ENCODE data around the gene SHANK3. TPM values are rescaled to one million over a fixed set of nuclear protein-coding genes. Genes with fewer than 3 reads are reported as not detected.

Gene SHANK3
- total and polyA plus RNA-seq, 2 of the 4 experiments (the other 2 are of a cell fraction) = 0.18 to 1.5 TPM

- H2BK120ac ChIP-seq (ENCODE audit: low read depth, low read length) = no peak overlapping the region
- no TSS peak for BruUV-seq (replicated peaks)
- in situ Hi-C loops (cut with MboI; ENCODE audit: low sequenced_read_pairs) (no loop called here), dilution Hi-C loops (cut with HindIII; ENCODE audit: low sequenced_read_pairs, unreplicated experiment) (no loop called here), intact Hi-C loops (cut with micrococcal nuclease) (no loop called here)
- DNase-seq (no peak), ATAC-seq (ENCODE audit: low read depth) (no peak)
- H3K9ac ChIP-seq (ENCODE audit: low read depth, low read length) = no peak overlapping the region
- no peak overlapping the region for H2AFZ ChIP-seq (replicated peaks; ENCODE audit: low read length, poor library complexity)
- no peak overlapping the region for H2BK5ac ChIP-seq (ENCODE audit: low read depth, low read length, poor library complexity, severe bottlenecking)
- TF ChIP-seq CHD1 (IDR thresholded peaks at IDR 0.05; ENCODE audit: low read depth, low read length) (no peak), RCOR1 (IDR thresholded peaks at IDR 0.05; ENCODE audit: insufficient replicate concordance, low read length) (no peak), FOS (IDR thresholded peaks at IDR 0.05; ENCODE audit: low read depth, low read length) (no peak), POLR2A (IDR thresholded peaks at IDR 0.05; ENCODE audit: low read depth, low read length) (no peak), CEBPB (IDR thresholded peaks at IDR 0.05; ENCODE audit: low read depth, low read length) (no peak), RFX5 (IDR thresholded peaks at IDR 0.05; ENCODE audit: low read depth, low read length) (no peak), USF2 (IDR thresholded peaks at IDR 0.05; ENCODE audit: low read depth, low read length) (no peak), MAFK (IDR thresholded peaks at IDR 0.05; ENCODE audit: low read depth, low read length) (no peak), NFE2L2 (IDR thresholded peaks at IDR 0.05; ENCODE audit: low read depth, low read length) (no peak), CTCF (conservative IDR thresholded peaks at IDR 0.05; ENCODE audit: low read depth, low read length) (no peak), ELK1 (IDR thresholded peaks at IDR 0.05; ENCODE audit: borderline replicate concordance, low read depth, low read length) (no peak), MXI1 (IDR thresholded peaks at IDR 0.05; ENCODE audit: borderline replicate concordance, low read depth, low read length) (no peak), MAZ (IDR thresholded peaks at IDR 0.05; ENCODE audit: borderline replicate concordance, low read depth, low read length) (no peak), RAD21 (IDR thresholded peaks at IDR 0.05; ENCODE audit: low read length) (no peak), BHLHE40 (IDR thresholded peaks at IDR 0.05; ENCODE audit: low read depth, low read length) (no peak), SMC3 (IDR thresholded peaks at IDR 0.05; ENCODE audit: low read depth, low read length) (no peak)
- H3K23ac ChIP-seq (ENCODE audit: low read depth, low read length) = no peak overlapping the region
- H3K4me3 ChIP-seq (ENCODE audit: insufficient read depth, low read depth, low read length) = no peak overlapping the region
- no peak overlapping the region for H2AK5ac ChIP-seq (ENCODE audit: low read depth, low read length)
- peaks cover 2% of the 10 kb centered on the region; the same call in 1 of the 2 replicates for H3K36me3 ChIP-seq (ENCODE audit: control insufficient read depth, insufficient read depth, low read length)
- H4K8ac ChIP-seq (ENCODE audit: low read depth in 2 of 2, low read length in 2 of 2) = no peak overlapping the region
- peaks cover 15% of the 10 kb centered on the region for H4K20me1 ChIP-seq (ENCODE audit: insufficient read depth, low read length)
- H3K9me3 ChIP-seq (ENCODE audit: control insufficient read depth, insufficient read depth, low read length) = no peaks in the 10 kb centered on the region
- WGBS, 2 experiments (ENCODE audit: extremely low coverage in 2 of 2, insufficient read length in 1 of 2) = 92% methylated on average over 10 of the region's 19 CpGs; no CpG with 5 or more reads in 1 of the 2 experiments
- H3K27me3 ChIP-seq (ENCODE audit: control insufficient read depth, insufficient read depth, low read length) = peaks cover 6% of the 10 kb centered on the region
- H4K5ac ChIP-seq (ENCODE audit: low read depth, low read length) = no peak overlapping the region
- peaks cover 4% of the 10 kb centered on the region; the same call in 1 of the 2 replicates for H3K9me1 ChIP-seq (ENCODE audit: insufficient read depth, low read length)
- H3K27ac ChIP-seq (ENCODE audit: insufficient read depth, low read length) = no peak overlapping the region
- H3K56ac ChIP-seq (ENCODE audit: extremely low read depth, insufficient read depth, low read length) = no peak overlapping the region
- no peak overlapping the region for H3K18ac ChIP-seq (ENCODE audit: low read depth, low read length)
- H4K91ac ChIP-seq (ENCODE audit: insufficient read depth, low read depth, low read length) = no peak overlapping the region
- no peak overlapping the region for H2BK20ac ChIP-seq (ENCODE audit: low read depth, low read length)
- ChIA-PET POLR2A (ENCODE audit: unreplicated experiment) (no interaction called here), CTCF (no interaction called here)
- H3K14ac ChIP-seq (replicated peaks; ENCODE audit: low read depth, low read length) = no peak overlapping the region
- no peak overlapping the region for H2BK15ac ChIP-seq (ENCODE audit: low read depth, low read length)
- H3K4me2 ChIP-seq (ENCODE audit: low read depth, low read length) = no peak overlapping the region
- H3K4me1 ChIP-seq (ENCODE audit: control insufficient read depth, insufficient read depth, low read length) = peaks cover 8% of the 10 kb centered on the region
- no peak overlapping the region for H2AK9ac ChIP-seq (replicated peaks; ENCODE audit: low read depth, low read length, poor library complexity)
- no peak overlapping the region for H3K4ac ChIP-seq (ENCODE audit: low read depth, low read length)
- peaks cover 7 to 20% of the 10 kb centered on the region in 2 experiments; a peak in 3 of 4 replicates for H3K79me1 ChIP-seq (ENCODE audit: low read depth in 1 of 2, low read length in 2 of 2)
Observed at GRCh38 chr22:50700387-50701075, 27.9 kb downstream of the SHANK3 start.

Measured in IMR-90 (cell line).